HFF-Myc (cell line): ENCODE measurements around the gene MRPS16.

Experiments
- DNase-seq: peaks from one replicate; pipeline ENCODE4 v3.0.0-alpha.2; 2011; ENCODE audit warnings: low read depth; ENCODE audit errors: extremely low read depth
- H3K4me3 ChIP-seq: replicated peaks from 2 replicates; pipeline ENCODE4 v1.5.1; 2011; ENCODE audit warnings: low read depth, mild to moderate bottlenecking, control low read depth, low read length
- CTCF ChIP-seq: IDR thresholded peaks from 2 replicates; pipeline ENCODE4 v1.5.1; 2012; ENCODE audit warnings: mild to moderate bottlenecking, low read depth, low read length, control low read depth; ENCODE audit errors: missing control alignments

The MRPS16 gene

GRCh38 chr10:73226663-73227062 is 25.8 kb downstream of the MRPS16 start:
- TF ChIP-seq CTCF, result no peak
- H3K4me3 ChIP-seq, result no peak overlapping the region
- DNase-seq, result no peak

- no peak for DNase-seq
- no peak overlapping the region for H3K4me3 ChIP-seq
- TF ChIP-seq CTCF, result no peak
Observed at GRCh38 chr10:73225518-73225917, 26.9 kb downstream of the MRPS16 start.

- no peak overlapping the region for H3K4me3 ChIP-seq
- no peak for DNase-seq
- no peak for TF ChIP-seq CTCF
Observed at GRCh38 chr10:73220989-73221388, 31.5 kb downstream of the MRPS16 start.

- no peak for TF ChIP-seq CTCF
- DNase-seq, result no peak
Observed at GRCh38 chr10:73219384-73219783, 33.1 kb downstream of the MRPS16 start.

GRCh38 chr10:73218431-73219191 is 33.8 kb downstream of the MRPS16 start:
- DNase-seq, result peak; percentile 9
- H3K4me3 ChIP-seq, result no peak overlapping the region
- TF ChIP-seq CTCF, result peak; percentile 46

More at GRCh38 chr10:73219384-73219783, 33.1 kb downstream of the MRPS16 start:
- no peak overlapping the region for H3K4me3 ChIP-seq

GRCh38 chr10:73217628-73218027 is 34.8 kb downstream of the MRPS16 start:
- H3K4me3 ChIP-seq, result no peak overlapping the region
- no peak for TF ChIP-seq CTCF
- no peak for DNase-seq

GRCh38 chr10:73215749-73216148 is 36.7 kb downstream of the MRPS16 start:
- no peak for TF ChIP-seq CTCF
- no peak overlapping the region for H3K4me3 ChIP-seq
- DNase-seq, result no peak
